IMR-90 (cell line): Measurements from ENCODE around the gene ASB6. TPM values are rescaled to one million over a fixed set of nuclear protein-coding genes. Genes with fewer than 3 reads are reported as not detected.

Source experiments
- ATAC-seq: fragments of 200-7000 bp; cut with Tn5 transposase; 2 replicates; pipeline ENCODE4 v1.9.1; 2020; ENCODE audit warnings: low read depth, mild to moderate bottlenecking, moderate library complexity
- BruUV-seq: library from RNA; stranded (reverse); fragments of 400-500 nt; replicated peaks from 2 replicates; lab custom pipeline; 2021; lab: Mats Ljungman, UMichigan
- CTCF ChIA-PET: fragments of 300-600 bp; formaldehyde crosslinking; extraction: SDS; loops from one replicate; lab custom pipeline; 2021; ENCODE audit warnings: antibody characterized with exemption; lab: Yijun Ruan, JAX
- POLR2A ChIA-PET: fragments of 300-600 bp; sonication (Branson Sonifier 250); formaldehyde crosslinking; loops from one replicate; lab custom pipeline; 2022; ENCODE audit warnings: antibody characterized with exemption; ENCODE audit not compliant: unreplicated experiment; lab: Charles Lee
- DNase-seq: peaks from one replicate; pipeline ENCODE4 v3.0.0; 2013
- H2AFZ ChIP-seq: replicated peaks from 2 replicates; pipeline ENCODE3; 2013; ENCODE audit warnings: low read length, mild to moderate bottlenecking; ENCODE audit not compliant: poor library complexity
- H2AK5ac ChIP-seq: 2 replicates; pipeline ENCODE4 v1.6.1; 2013; ENCODE audit warnings: low read depth, low read length, inconsistent platforms
- H2AK9ac ChIP-seq: replicated peaks from 2 replicates; pipeline ENCODE3; 2013; ENCODE audit warnings: mild to moderate bottlenecking, low read depth, low read length, moderate library complexity; ENCODE audit not compliant: poor library complexity
- H2BK120ac ChIP-seq: 2 replicates; pipeline ENCODE4 v1.6.1; 2013; ENCODE audit warnings: low read depth, low read length, inconsistent platforms
- H2BK15ac ChIP-seq: 3 replicates; pipeline ENCODE4 v1.6.1; 2013; ENCODE audit warnings: low read depth, low read length, inconsistent platforms
- H2BK20ac ChIP-seq: 2 replicates; pipeline ENCODE4 v1.6.1; 2013; ENCODE audit warnings: low read depth, mild to moderate bottlenecking, inconsistent platforms, low read length, moderate library complexity
- H2BK5ac ChIP-seq: 2 replicates; pipeline ENCODE4 v1.6.1; 2013; ENCODE audit warnings: mild to moderate bottlenecking, low read depth, low read length, inconsistent platforms; ENCODE audit not compliant: poor library complexity, severe bottlenecking
- H3K14ac ChIP-seq: replicated peaks from 2 replicates; pipeline ENCODE4 v1.6.1; 2013; ENCODE audit warnings: low read depth, low read length, inconsistent platforms
- H3K18ac ChIP-seq: 2 replicates; pipeline ENCODE4 v1.6.1; 2013; ENCODE audit warnings: low read depth, low read length, control low read depth
- H3K23ac ChIP-seq: 2 replicates; pipeline ENCODE4 v1.6.1; 2013; ENCODE audit warnings: low read depth, low read length, inconsistent platforms
- H3K27ac ChIP-seq: 2 replicates; pipeline ENCODE4 v1.5.1; 2013; ENCODE audit warnings: mild to moderate bottlenecking, control low read depth, low read length; ENCODE audit not compliant: insufficient read depth
- H3K27me3 ChIP-seq: 2 replicates; pipeline ENCODE4 v1.6.1; 2013; ENCODE audit warnings: low read length; ENCODE audit not compliant: control insufficient read depth, insufficient read depth
- H3K36me3 ChIP-seq: 2 replicates; pipeline ENCODE4 v1.6.1; 2013; ENCODE audit warnings: low read length, mixed read lengths; ENCODE audit not compliant: control insufficient read depth, insufficient read depth
- H3K4ac ChIP-seq: 2 replicates; pipeline ENCODE4 v1.6.1; 2013; ENCODE audit warnings: low read depth, low read length, inconsistent platforms
- H3K4me1 ChIP-seq: 2 replicates; pipeline ENCODE4 v1.6.1; 2013; ENCODE audit warnings: low read length, mixed read lengths; ENCODE audit not compliant: control insufficient read depth, insufficient read depth
- H3K4me2 ChIP-seq: 2 replicates; pipeline ENCODE4 v1.6.1; 2013; ENCODE audit warnings: low read depth, mild to moderate bottlenecking, control low read depth, low read length, moderate library complexity
- H3K4me3 ChIP-seq: 2 replicates; pipeline ENCODE4 v1.5.1; 2013; ENCODE audit warnings: low read depth, mild to moderate bottlenecking, control low read depth, low read length, moderate library complexity; ENCODE audit not compliant: insufficient read depth
- H3K56ac ChIP-seq: 2 replicates; pipeline ENCODE4 v1.6.1; 2013; ENCODE audit warnings: low read length, inconsistent platforms; ENCODE audit not compliant: insufficient read depth; ENCODE audit errors: extremely low read depth
- H3K79me1 ChIP-seq, 2 experiments: 2 replicates each; pipeline ENCODE4 v1.6.1; 2013; ENCODE audit warnings: low read length in 2 of 2, inconsistent platforms in 1 of 2, low read depth in 1 of 2
- H3K9ac ChIP-seq: 2 replicates; pipeline ENCODE4 v1.6.1; 2013; ENCODE audit warnings: low read depth, low read length, control low read depth
- H3K9me1 ChIP-seq: 2 replicates; pipeline ENCODE4 v1.6.1; 2013; ENCODE audit warnings: low read length, inconsistent platforms; ENCODE audit not compliant: insufficient read depth
- H3K9me3 ChIP-seq: 2 replicates; pipeline ENCODE4 v1.6.1; 2013; ENCODE audit warnings: low read length; ENCODE audit not compliant: control insufficient read depth, insufficient read depth
- H4K20me1 ChIP-seq: 2 replicates; pipeline ENCODE4 v1.6.1; 2013; ENCODE audit warnings: low read length, inconsistent platforms; ENCODE audit not compliant: insufficient read depth
- H4K5ac ChIP-seq: 2 replicates; pipeline ENCODE4 v1.6.1; 2013; ENCODE audit warnings: mild to moderate bottlenecking, low read depth, low read length, control low read depth
- H4K8ac ChIP-seq, 2 experiments: 2 replicates each; pipeline ENCODE4 v1.6.1; 2013; ENCODE audit warnings: low read depth in 2 of 2, low read length in 2 of 2, control low read depth in 1 of 2, inconsistent platforms in 1 of 2
- H4K91ac ChIP-seq: 2 replicates; pipeline ENCODE4 v1.6.1; 2013; ENCODE audit warnings: low read depth, low read length, inconsistent platforms; ENCODE audit not compliant: insufficient read depth
- FOS ChIP-seq: fragments of 150-350 bp; IDR thresholded peaks from 2 replicates; pipeline ENCODE4 v1.6.1; 2016; ENCODE audit warnings: low read depth, low read length
- NFE2L2 ChIP-seq: fragments of 150-350 bp; IDR thresholded peaks from 2 replicates; pipeline ENCODE4 v1.6.1; 2016; ENCODE audit warnings: low read depth, mild to moderate bottlenecking, low read length
- WGBS, 2 experiments: methylation state at CpG; one replicate each; pipeline versions ENCODE4 v1.1.5 to v1.1.7; 2013; ENCODE audit warnings: missing lambda C conversion rate in 2 of 2; ENCODE audit not compliant: insufficient read length in 1 of 2; ENCODE audit errors: extremely low coverage in 2 of 2; 5-methylcytosine and 5-hydroxymethylcytosine counted together
- dilution Hi-C: fragments of 300-500 bp; cut with HindIII; formaldehyde crosslinking; loops from one replicate; pipeline ENCODE4 v1.14.3; 2018; ENCODE audit warnings: low sequenced_read_pairs; ENCODE audit not compliant: unreplicated experiment
- in situ Hi-C: fragments of 300-500 bp; cut with MboI; formaldehyde crosslinking; loops from 3 replicates; pipeline ENCODE4 v1.14.3; 2019; ENCODE audit warnings: low sequenced_read_pairs, inconsistent platforms, mixed read lengths
- intact Hi-C: fragments of 100-400 bp; cut with micrococcal nuclease; formaldehyde crosslinking; loops from 2 replicates; pipeline ENCODE4 v1.10.0; 2022
- polyA plus RNA-seq, 3 experiments: library from polyadenylated mRNA; depleted of rRNA; stranded (reverse); fragments of >200 nt; gene quantifications; 2 replicates each; pipeline ENCODE4 v1.2.3, GENCODE V29; 2012; ENCODE audit warnings: low replicate concordance in 1 of 3
- total RNA-seq: library from RNA; depleted of rRNA; stranded (reverse); fragments of >200 nt; gene quantifications from 2 replicates; pipeline ENCODE4 v1.2.3, GENCODE V29; 2012
- TF ChIP-seq, protein P1 (sequence below): fragments of 150-350 bp; IDR thresholded peaks from 2 replicates; pipeline ENCODE4 v1.6.1; 2017; ENCODE audit warnings: mild to moderate bottlenecking, antibody characterized with exemption, low read length, low read depth
- TF ChIP-seq, protein P2 (sequence below): fragments of 150-350 bp; IDR thresholded peaks from 2 replicates; pipeline ENCODE4 v1.6.1; 2016; ENCODE audit warnings: low read depth, mild to moderate bottlenecking, low read length, moderate library complexity, borderline replicate concordance

ASB6 gene
- total and polyA plus RNA-seq, 2 of the 4 experiments (the other 2 are of a cell fraction) = 9.7 to 28.9 TPM

DNA sequence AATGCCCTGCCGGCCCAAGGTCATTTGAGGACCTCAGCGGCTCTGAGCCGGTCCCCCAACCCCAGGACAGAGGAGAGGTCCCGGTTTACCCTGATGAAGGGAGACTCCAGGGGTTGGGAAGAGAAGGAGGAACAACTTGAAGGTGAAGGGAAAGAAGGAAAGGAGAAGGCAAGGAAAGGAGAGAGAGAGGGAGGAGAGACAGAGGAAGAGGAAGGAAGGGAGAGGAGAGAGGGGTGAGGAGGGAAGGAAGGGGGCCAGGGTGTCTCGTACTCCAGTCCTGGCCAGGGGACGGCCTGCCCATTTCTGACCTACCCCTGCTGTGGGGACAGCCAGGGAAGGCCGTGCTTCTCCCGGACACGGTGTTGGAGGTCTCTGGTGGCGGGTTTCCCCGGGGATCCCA is 25.4 kb upstream of the ASB6 start:
- intact Hi-C loops = loop anchor here (5.0 kb wide), 1 partner anchor 45 kb away; no protein-coding TSS in a partner anchor
- H3K18ac ChIP-seq = peak overlapping the region; percentile 39; the same call in 1 of the 2 replicates

More for the DNA sequence above, 25.4 kb upstream of the ASB6 start:
- Histone ChIP-seq H2AFZ (peak overlapping the region; percentile 49), H3K56ac (peak overlapping the region; percentile 30; the same call in 1 of the 2 replicates), H3K4ac (peak overlapping the region; percentile 93), H3K4me1 (peaks cover 33% of the 10 kb centered on the region), H3K9me3 (no peaks in the 10 kb centered on the region), H3K36me3 (peaks cover 12% of the 10 kb centered on the region), H2BK15ac (peak overlapping the region; percentile 64; the same call in 1 of the 3 replicates), H3K4me2 (peak overlapping the region; percentile 94), H3K14ac (peak overlapping the region; percentile 90; the same call in 1 of the 2 replicates), H2BK20ac (peak overlapping the region; percentile 25; the same call in 1 of the 2 replicates), H3K4me3 (peak overlapping the region; percentile 92), H4K20me1 (peaks cover 28% of the 10 kb centered on the region), H2BK120ac (peak overlapping the region; percentile 85), H2AK5ac (peak overlapping the region; percentile 93), H3K79me1 (peaks cover 10 to 53% of the 10 kb centered on the region in 2 experiments; a peak in 3 of 4 replicates), H4K5ac (peak overlapping the region; percentile 41; the same call in 1 of the 2 replicates), H2BK5ac (peak overlapping the region; percentile 49), H4K8ac (peak overlapping the region; percentile 76 to 81; a peak in 3 of 4 replicates), H3K23ac (peak overlapping the region; percentile 97), H3K27me3 (no peaks in the 10 kb centered on the region), H2AK9ac (peak overlapping the region; percentile 92), H3K27ac (peak overlapping the region; percentile 75), H3K9ac (peak overlapping the region; percentile 97), H4K91ac (peak overlapping the region; percentile 88), H3K9me1 (peaks cover 13% of the 10 kb centered on the region)
- POLR2A ChIA-PET = interaction anchor here (1.8 kb wide), 1 partner anchor 45 kb away, joined by 4 read pairs; no protein-coding TSS in a partner anchor
- dilution Hi-C loops (no loop called here), in situ Hi-C loops (no loop called here)
- TF ChIP-seq, protein P1, sequence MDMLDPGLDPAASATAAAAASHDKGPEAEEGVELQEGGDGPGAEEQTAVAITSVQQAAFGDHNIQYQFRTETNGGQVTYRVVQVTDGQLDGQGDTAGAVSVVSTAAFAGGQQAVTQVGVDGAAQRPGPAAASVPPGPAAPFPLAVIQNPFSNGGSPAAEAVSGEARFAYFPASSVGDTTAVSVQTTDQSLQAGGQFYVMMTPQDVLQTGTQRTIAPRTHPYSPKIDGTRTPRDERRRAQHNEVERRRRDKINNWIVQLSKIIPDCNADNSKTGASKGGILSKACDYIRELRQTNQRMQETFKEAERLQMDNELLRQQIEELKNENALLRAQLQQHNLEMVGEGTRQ = no peak
- TF ChIP-seq, protein P2, sequence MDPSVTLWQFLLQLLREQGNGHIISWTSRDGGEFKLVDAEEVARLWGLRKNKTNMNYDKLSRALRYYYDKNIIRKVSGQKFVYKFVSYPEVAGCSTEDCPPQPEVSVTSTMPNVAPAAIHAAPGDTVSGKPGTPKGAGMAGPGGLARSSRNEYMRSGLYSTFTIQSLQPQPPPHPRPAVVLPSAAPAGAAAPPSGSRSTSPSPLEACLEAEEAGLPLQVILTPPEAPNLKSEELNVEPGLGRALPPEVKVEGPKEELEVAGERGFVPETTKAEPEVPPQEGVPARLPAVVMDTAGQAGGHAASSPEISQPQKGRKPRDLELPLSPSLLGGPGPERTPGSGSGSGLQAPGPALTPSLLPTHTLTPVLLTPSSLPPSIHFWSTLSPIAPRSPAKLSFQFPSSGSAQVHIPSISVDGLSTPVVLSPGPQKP = no peak
- no peak for TF ChIP-seq NFE2L2
- TF ChIP-seq FOS = no peak
- no peak for ATAC-seq
- 51% methylated on average over 4 of the region's 11 CpGs; no CpG with 5 or more reads in 1 of the 2 experiments for WGBS, 2 experiments
- CTCF ChIA-PET = no interaction called here
- no TSS peak for BruUV-seq
- no peak for DNase-seq
